Osteoblast (primary cell): ENCODE data around the gene C14orf119. TPM values are rescaled to one million over a fixed set of nuclear protein-coding genes. Genes with fewer than 3 reads are reported as not detected.

Source experiments
- DNase-seq: peaks from one replicate; pipeline ENCODE4 v3.0.0; 2011; ENCODE audit warnings: low spot score, mixed read lengths; ENCODE audit not compliant: insufficient read length; ENCODE audit errors: missing footprints
- H2AFZ ChIP-seq: 2 replicates; pipeline ENCODE4 v1.6.0; 2011; ENCODE audit warnings: mild to moderate bottlenecking, low read length
- H3K27ac ChIP-seq: 2 replicates; pipeline ENCODE4 v1.5.1; 2011; ENCODE audit warnings: mild to moderate bottlenecking, low read depth, low read length, moderate library complexity
- H3K27me3 ChIP-seq: 2 replicates; pipeline ENCODE4 v1.6.0; 2012; ENCODE audit warnings: mild to moderate bottlenecking, control low read depth, inconsistent platforms, low read length, moderate library complexity; ENCODE audit not compliant: insufficient read depth
- H3K36me3 ChIP-seq: 2 replicates; pipeline ENCODE4 v1.5.1; 2011; ENCODE audit warnings: mild to moderate bottlenecking, low read length, control low read depth, moderate library complexity; ENCODE audit not compliant: insufficient read depth
- H3K4me1 ChIP-seq: 2 replicates; pipeline ENCODE4 v1.5.1; 2011; ENCODE audit warnings: mild to moderate bottlenecking, low read length, control low read depth, moderate library complexity; ENCODE audit not compliant: insufficient read depth
- H3K4me2 ChIP-seq: 2 replicates; pipeline ENCODE4 v1.6.0; 2011; ENCODE audit warnings: mild to moderate bottlenecking, low read length; ENCODE audit not compliant: insufficient read depth
- H3K4me3 ChIP-seq: fragments of 200-600 bp; sonication (generic); 3 replicates; pipeline ENCODE4 v1.5.1; 2012; ENCODE audit warnings: mild to moderate bottlenecking, low read length, inconsistent platforms; ENCODE audit not compliant: insufficient read depth
- H3K79me2 ChIP-seq: 2 replicates; pipeline ENCODE4 v1.6.0; 2012; ENCODE audit warnings: mild to moderate bottlenecking, low read length, control low read depth, inconsistent platforms; ENCODE audit not compliant: insufficient read depth
- H3K9me3 ChIP-seq: 2 replicates; pipeline ENCODE4 v1.5.1; 2011; ENCODE audit warnings: low read depth, low read length, control low read depth
- H4K20me1 ChIP-seq: 2 replicates; pipeline ENCODE4 v1.6.0; 2012; ENCODE audit warnings: mild to moderate bottlenecking, low read length, control low read depth; ENCODE audit not compliant: insufficient read depth
- total RNA-seq: library from RNA; depleted of rRNA; stranded (reverse); fragments of >200 nt; gene quantifications from 2 replicates; pipeline ENCODE4 v1.2.3, GENCODE V29; 2012
- TF ChIP-seq, protein P1 (sequence below): IDR thresholded peaks from 2 replicates; pipeline ENCODE4 v1.5.1; 2011; ENCODE audit warnings: mild to moderate bottlenecking, low read depth, low read length, moderate library complexity; ENCODE audit errors: extremely low read depth

C14orf119 gene
- total RNA-seq, 1 donor, result 43.1 TPM

DNA sequence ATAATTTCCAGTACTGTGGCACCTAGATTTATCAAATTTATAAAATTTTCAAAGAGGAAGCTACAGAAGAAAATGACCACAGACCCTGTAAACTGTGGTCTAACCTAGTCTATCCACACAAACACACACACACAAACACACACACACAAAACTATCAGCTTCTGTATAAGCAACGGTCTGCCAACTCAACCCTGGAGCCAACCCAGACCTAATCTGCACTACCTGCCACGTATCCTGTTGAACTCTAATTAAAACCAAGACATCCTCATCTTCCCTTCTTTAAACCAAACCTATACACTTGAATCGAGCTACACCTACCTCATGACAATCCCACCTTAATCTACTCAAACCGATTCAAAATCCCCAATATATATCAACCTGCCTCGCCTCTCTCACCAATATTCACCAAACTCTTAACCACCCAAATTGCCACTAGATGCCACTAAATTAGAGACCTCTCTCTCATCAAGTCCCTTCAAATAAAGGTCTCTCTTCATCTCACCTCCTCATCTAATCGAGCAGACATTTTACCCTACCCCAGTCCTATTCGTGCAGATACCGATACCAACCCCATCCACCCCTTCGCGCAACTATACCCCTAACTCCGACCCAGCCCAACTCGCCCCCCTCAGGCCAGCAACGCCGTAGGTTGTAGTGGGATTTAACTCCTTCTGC, 1.2 kb upstream of the C14orf119 start:
- Histone ChIP-seq H3K27ac (peak overlapping the region; percentile 89), H3K4me3 (peak overlapping the region; percentile 80), H3K4me1 (peaks cover 26% of the 10 kb centered on the region), H3K9me3 (no peaks in the 10 kb centered on the region), H3K27me3 (no peaks in the 10 kb centered on the region), H3K79me2 (peaks cover 82% of the 10 kb centered on the region), H3K36me3 (peaks cover 53% of the 10 kb centered on the region), H4K20me1 (peaks cover 45% of the 10 kb centered on the region), H3K4me2 (peak overlapping the region; percentile 87), H2AFZ (peak overlapping the region; percentile 86)
- TF ChIP-seq, protein P1, sequence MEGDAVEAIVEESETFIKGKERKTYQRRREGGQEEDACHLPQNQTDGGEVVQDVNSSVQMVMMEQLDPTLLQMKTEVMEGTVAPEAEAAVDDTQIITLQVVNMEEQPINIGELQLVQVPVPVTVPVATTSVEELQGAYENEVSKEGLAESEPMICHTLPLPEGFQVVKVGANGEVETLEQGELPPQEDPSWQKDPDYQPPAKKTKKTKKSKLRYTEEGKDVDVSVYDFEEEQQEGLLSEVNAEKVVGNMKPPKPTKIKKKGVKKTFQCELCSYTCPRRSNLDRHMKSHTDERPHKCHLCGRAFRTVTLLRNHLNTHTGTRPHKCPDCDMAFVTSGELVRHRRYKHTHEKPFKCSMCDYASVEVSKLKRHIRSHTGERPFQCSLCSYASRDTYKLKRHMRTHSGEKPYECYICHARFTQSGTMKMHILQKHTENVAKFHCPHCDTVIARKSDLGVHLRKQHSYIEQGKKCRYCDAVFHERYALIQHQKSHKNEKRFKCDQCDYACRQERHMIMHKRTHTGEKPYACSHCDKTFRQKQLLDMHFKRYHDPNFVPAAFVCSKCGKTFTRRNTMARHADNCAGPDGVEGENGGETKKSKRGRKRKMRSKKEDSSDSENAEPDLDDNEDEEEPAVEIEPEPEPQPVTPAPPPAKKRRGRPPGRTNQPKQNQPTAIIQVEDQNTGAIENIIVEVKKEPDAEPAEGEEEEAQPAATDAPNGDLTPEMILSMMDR, result peak; percentile 19
- DNase-seq, result no peak

DNA sequence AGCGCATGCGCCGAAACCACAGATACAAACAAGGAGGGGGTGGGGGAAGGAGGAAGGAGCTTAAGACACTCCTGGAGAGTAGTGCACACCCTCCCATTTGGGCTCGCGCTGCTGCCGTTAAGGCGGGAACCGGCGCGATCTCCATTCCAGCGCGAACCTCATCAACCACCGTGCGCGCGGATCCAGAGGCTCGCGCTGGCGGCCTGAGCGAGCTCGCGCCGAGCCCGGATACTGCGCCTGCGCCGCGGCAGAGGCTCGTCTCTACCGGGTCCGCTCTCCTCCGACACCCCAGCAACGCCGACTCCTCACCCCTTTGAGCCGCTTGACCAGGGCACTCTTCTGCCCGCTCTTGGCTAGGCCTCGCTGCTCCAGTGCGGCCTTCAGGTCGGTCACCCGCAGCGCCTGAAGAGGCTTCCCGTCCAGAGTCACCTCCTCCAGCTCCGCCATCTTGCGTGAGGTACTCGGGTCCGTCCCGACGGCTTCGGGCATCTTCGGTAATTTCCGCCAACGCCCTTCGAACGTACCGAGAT, 574 bp upstream of the C14orf119 start, which contains the start of gene ACIN1:
Gene ACIN1 (minus strand): TSS at position 471 of the 530 bp plus-strand sequence. CDS start 24 bp downstream, at position 447.
- TF ChIP-seq, protein P1, result no peak
- Histone ChIP-seq H2AFZ (peak within 1 kb of the TSS; percentile 87), H3K79me2 (peaks cover 81% of the 10 kb centered on the region), H3K4me2 (peak within 1 kb of the TSS; percentile 87), H3K4me1 (peaks cover 26% of the 10 kb centered on the region), H3K27me3 (no peaks in the 10 kb centered on the region), H4K20me1 (peaks cover 50% of the 10 kb centered on the region), H3K4me3 (peak within 1 kb of the TSS; percentile 80), H3K9me3 (no peaks in the 10 kb centered on the region), H3K36me3 (peaks cover 54% of the 10 kb centered on the region), H3K27ac (peak within 1 kb of the TSS; percentile 89)
- DNase-seq, result peak; percentile 92

DNA sequence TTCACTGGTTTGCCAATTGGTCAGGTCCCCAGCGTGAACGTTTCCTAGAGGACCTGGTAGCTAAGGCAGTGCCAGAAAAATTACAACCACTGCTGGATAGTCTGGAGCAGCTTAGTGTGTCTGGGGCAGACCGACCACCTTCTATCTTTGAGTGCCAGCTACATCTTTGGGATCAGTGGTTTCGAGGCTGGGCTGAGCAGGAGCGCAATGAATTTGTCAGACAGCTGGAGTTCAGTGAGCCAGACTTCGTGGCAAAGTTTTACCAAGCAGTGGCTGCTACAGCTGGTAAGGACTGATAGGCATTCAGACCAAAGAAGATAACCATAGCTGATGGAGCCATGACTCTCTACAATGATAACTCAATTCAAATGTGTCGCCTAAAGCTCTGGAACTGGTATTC, 2.5 kb downstream of the C14orf119 start:
- DNase-seq, result no peak
- H3K36me3 ChIP-seq, result peaks cover 29% of the 10 kb centered on the region
- H3K79me2 ChIP-seq, result peaks cover 55% of the 10 kb centered on the region
- H3K9me3 ChIP-seq, result no peaks in the 10 kb centered on the region
- no peak overlapping the region for H3K27ac ChIP-seq
- peaks cover 24% of the 10 kb centered on the region for H3K4me1 ChIP-seq
- no peak overlapping the region for H2AFZ ChIP-seq
- no peaks in the 10 kb centered on the region for H3K27me3 ChIP-seq
- TF ChIP-seq, protein P1, result no peak
- no peak overlapping the region for H3K4me2 ChIP-seq
- H4K20me1 ChIP-seq, result peaks cover 50% of the 10 kb centered on the region
- no peak overlapping the region for H3K4me3 ChIP-seq

DNA sequence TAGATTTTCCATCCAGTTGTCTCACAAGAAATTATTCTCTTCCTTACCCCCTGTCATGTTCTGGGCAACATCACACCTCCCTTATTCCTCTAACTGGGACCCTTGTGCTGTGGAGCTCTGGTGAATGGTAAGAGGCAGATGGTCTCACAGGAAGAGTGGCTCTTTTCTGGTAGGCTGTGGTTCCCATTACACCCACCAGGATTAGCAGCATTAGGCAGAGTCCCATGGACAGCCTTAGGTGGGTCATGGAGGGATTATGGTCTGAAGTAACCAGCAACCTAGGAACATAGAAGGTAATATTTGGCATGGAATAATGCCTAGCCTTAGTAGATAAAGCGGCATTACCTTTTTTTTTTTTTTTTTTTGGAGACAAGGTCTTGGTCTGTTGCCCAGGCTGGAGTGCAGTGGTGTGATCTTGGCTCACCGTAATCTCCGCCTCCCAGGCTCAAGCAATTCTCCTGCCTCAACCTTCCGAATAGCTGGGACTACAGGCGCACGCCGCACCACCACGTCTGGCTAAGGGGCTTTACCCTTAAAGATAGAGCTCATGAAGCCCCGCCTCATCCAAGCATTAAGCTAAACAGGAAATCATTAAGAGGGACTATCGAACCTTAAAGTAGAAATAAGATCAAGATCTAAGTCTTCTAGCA, 4.0 kb downstream of the C14orf119 start:
- H3K79me2 ChIP-seq, result peaks cover 39% of the 10 kb centered on the region
- H4K20me1 ChIP-seq, result peaks cover 36% of the 10 kb centered on the region
- TF ChIP-seq, protein P1, result no peak

More for the DNA sequence above, 4.0 kb downstream of the C14orf119 start:
- no peak overlapping the region for H3K27ac ChIP-seq
- H3K27me3 ChIP-seq, result no peaks in the 10 kb centered on the region
- H2AFZ ChIP-seq, result no peak overlapping the region
- no peak overlapping the region for H3K4me3 ChIP-seq
- peaks cover 12% of the 10 kb centered on the region for H3K4me1 ChIP-seq
- no peak for DNase-seq
- H3K36me3 ChIP-seq, result peaks cover 24% of the 10 kb centered on the region
- H3K4me2 ChIP-seq, result no peak overlapping the region
- H3K9me3 ChIP-seq, result no peaks in the 10 kb centered on the region
